Activated T-cell treated with anti-CD3 and anti-CD28 coated beads, Interleukin-2, amount 50 U/mL, for 72 hours (primary cell): Measurements from ENCODE around the gene TMEM266. TPM values are rescaled to one million over a fixed set of nuclear protein-coding genes. Genes with fewer than 3 reads are reported as not detected.
A peak's percentile ranks its signal among the peaks of the same experiment; 100 is the strongest.

Source experiments
- ATAC-seq, 2 donors: fragments of 150-1000 bp; cut with Tn5 transposase; replicated peaks in 1 of 2; 2 replicates each; pipeline ENCODE4 v1.10.0; 2021; ENCODE audit warnings: moderate library complexity in 2 of 2, mild to moderate bottlenecking in 1 of 2
- DNase-seq, 2 donors: peaks; one replicate each; pipeline ENCODE4 v3.0.0; 2021 to 2022; ENCODE audit warnings: mixed read lengths in 1 of 2
- H3K27ac Mint-ChIP-seq: one replicate; pipeline ENCODE4 v1.8.0; 2022; ENCODE audit warnings: mild to moderate bottlenecking, moderate library complexity, mixed read lengths
- H3K27me3 Mint-ChIP-seq: one replicate; pipeline ENCODE4 v1.8.0; 2022; ENCODE audit warnings: low read depth, mixed read lengths
- H3K36me3 Mint-ChIP-seq, 2 donors: one replicate each; pipeline ENCODE4 v1.8.0; 2022; ENCODE audit warnings: mixed read lengths in 2 of 2, mild to moderate bottlenecking in 1 of 2; ENCODE audit not compliant: insufficient read depth in 2 of 2
- H3K4me1 Mint-ChIP-seq: one replicate; pipeline ENCODE4 v1.8.0; 2022; ENCODE audit warnings: low read depth, mixed read lengths
- H3K4me3 Mint-ChIP-seq, 2 donors: one replicate each; pipeline ENCODE4 v1.8.0; 2022; ENCODE audit warnings: mild to moderate bottlenecking in 2 of 2, mixed read lengths in 2 of 2, moderate library complexity in 2 of 2
- H3K9me3 Mint-ChIP-seq, 2 donors: one replicate each; pipeline ENCODE4 v1.8.0; 2022; ENCODE audit warnings: mixed read lengths in 2 of 2
- total RNA-seq, 2 donors: library from RNA; stranded (reverse); gene quantifications; one replicate each; pipeline ENCODE4 v1.2.3, GENCODE V29; 2022

The TMEM266 gene
- total RNA-seq, 2 donors from 2014 or later = not detected

GRCh38 chr15:76252249-76252648 is 192.5 kb downstream of the TMEM266 start:
- H3K4me1 Mint-ChIP-seq = no peaks in the 10 kb centered on the region
- H3K4me3 Mint-ChIP-seq = no peak overlapping the region

DNA sequence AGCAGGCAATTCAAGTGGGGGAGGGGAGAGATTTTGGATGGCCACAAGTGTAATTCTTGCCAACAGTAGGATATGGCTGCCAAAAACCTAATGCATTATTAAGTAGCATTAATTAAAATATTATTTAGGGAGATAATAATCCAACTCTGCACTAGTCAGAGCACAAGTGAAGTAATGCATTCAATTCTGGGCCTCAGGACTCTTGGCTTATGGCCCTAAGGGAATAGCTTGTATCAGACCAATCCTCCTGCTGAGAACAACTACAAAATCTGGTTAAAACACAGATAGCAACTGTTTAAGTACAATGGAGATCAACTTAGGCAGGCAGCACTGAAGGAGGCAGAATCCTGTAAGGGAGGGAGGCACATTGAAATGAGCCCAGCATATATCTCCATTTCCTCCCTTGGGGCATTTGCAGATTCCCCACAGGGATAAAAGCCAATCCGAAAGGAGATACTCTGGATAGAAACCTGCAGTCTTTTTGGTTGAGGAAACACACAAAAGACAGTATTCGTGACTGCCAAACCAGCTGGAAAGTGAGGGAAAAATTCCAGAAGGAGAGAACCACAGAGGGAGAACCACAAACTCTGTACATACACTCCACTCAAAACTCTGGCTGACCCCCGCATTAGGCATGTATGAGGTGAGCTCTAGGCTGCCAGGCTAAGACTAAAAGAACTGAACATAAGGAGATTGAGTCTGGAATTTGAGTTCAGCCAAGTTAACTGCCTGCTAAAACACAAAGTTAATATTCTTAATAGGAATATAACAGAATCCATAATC is 194.1 kb downstream of the TMEM266 start:
- no peak for DNase-seq
- Mint-ChIP-seq H3K27ac (no peak overlapping the region), H3K36me3 (peaks cover 0 to 1% of the 10 kb centered on the region in 2 donors), H3K4me3 (no peak overlapping the region), H3K27me3 (no peaks in the 10 kb centered on the region), H3K9me3 (no peaks in the 10 kb centered on the region), H3K4me1 (no peaks in the 10 kb centered on the region)
- no peak for ATAC-seq

More at GRCh38 chr15:76252249-76252648, 192.5 kb downstream of the TMEM266 start:
- no peaks in the 10 kb centered on the region for H3K27me3 Mint-ChIP-seq
- ATAC-seq (peak in 1 of 2 donors; percentile 46), DNase-seq (no peak)
- H3K27ac Mint-ChIP-seq = no peak overlapping the region
- no peaks in the 10 kb centered on the region for H3K36me3 Mint-ChIP-seq
- H3K9me3 Mint-ChIP-seq = no peaks in the 10 kb centered on the region

Other genes with a start within 250 kb of the TMEM266 start
- 10 to 100 TPM; 16.1 to 20.7 TPM for gene UBE2Q2, start 216.5 kb upstream of the TMEM266 start, total RNA-seq
- gene FBXO22, start 156.1 kb upstream of the TMEM266 start, total RNA-seq = 10 to 100 TPM; 44.6 to 45.8 TPM
- gene NRG4, start 47.6 kb upstream of the TMEM266 start, total RNA-seq = not detected